Gastrocnemius medialis (tissue), 4 donors: ENCODE data around the gene ARMC3. TPM values are rescaled to one million over a fixed set of nuclear protein-coding genes. Genes with fewer than 3 reads are reported as not detected.

Experiments
- ATAC-seq, 2 donors: fragments of 150-250 bp; one replicate each; pipeline ENCODE4 v1.9.1; 2016
- DNase-seq, 2 donors: peaks; one replicate each; pipeline ENCODE4 v3.0.0-alpha.2; 2019
- H3K27ac ChIP-seq, 4 donors: fragments of 200-600 bp; sonication (generic); 1 replicate in 1 of 4; 2 replicates in 3 of 4; pipeline ENCODE4 v1.5.1; 2016 to 2018; ENCODE audit warnings: mild to moderate bottlenecking in 2 of 4, moderate library complexity in 1 of 4
- H3K27me3 ChIP-seq, 3 donors: fragments of 200-600 bp; sonication (generic) in 2 of 3; 1 replicate in 1 of 3; 2 replicates in 2 of 3; pipeline versions ENCODE4 v1.5.1 to v1.6.0; 2016 to 2019; ENCODE audit warnings: mild to moderate bottlenecking in 1 of 3, moderate library complexity in 1 of 3
- H3K36me3 ChIP-seq, 2 donors: fragments of 200-600 bp; sonication (generic) in 1 of 2; one replicate each; pipeline ENCODE4 v1.5.1; 2017 to 2018
- H3K4me1 ChIP-seq, 2 donors: fragments of 200-600 bp; sonication (generic) in 1 of 2; one replicate each; pipeline ENCODE4 v1.5.1; 2016 to 2017; ENCODE audit warnings: mild to moderate bottlenecking in 2 of 2
- H3K4me3 ChIP-seq, 4 donors: fragments of 200-600 bp; sonication (generic) in 3 of 4; 1 replicate in 1 of 4; 2 replicates in 3 of 4; pipeline ENCODE4 v1.5.1; 2016 to 2019; ENCODE audit warnings: mild to moderate bottlenecking in 2 of 4
- H3K9me3 ChIP-seq, 3 donors: fragments of 200-600 bp; sonication (generic) in 2 of 3; 1 replicate in 1 of 3; 2 replicates in 2 of 3; pipeline ENCODE4 v1.5.1; 2016 to 2019
- CTCF ChIP-seq, 5 experiments: fragments of 450-650 bp in 3 of 5; fragments of 200-600 bp in 2 of 5; sonication (generic) in 2 of 5; IDR thresholded peaks in 4 of 5; conservative IDR thresholded peaks in 1 of 5; 1 replicate in 4 of 5; 2 replicates in 1 of 5; pipeline ENCODE4 v1.5.1; 2016 to 2019; ENCODE audit warnings: antibody characterized with exemption in 5 of 5, mild to moderate bottlenecking in 3 of 5, moderate library complexity in 3 of 5
- POLR2A ChIP-seq, 2 donors: fragments of 450-650 bp; IDR thresholded peaks; one replicate each; pipeline ENCODE4 v1.6.1; 2017; ENCODE audit warnings: antibody characterized with exemption in 2 of 2, mild to moderate bottlenecking in 2 of 2, moderate library complexity in 2 of 2
- in situ Hi-C, 4 donors: fragments of 200-750 bp; cut with MboI; loops; one replicate each; pipeline versions ENCODE4 v1.15.0 to v1.8.0; 2017; ENCODE audit warnings: low sequenced_read_pairs in 4 of 4
- intact Hi-C: fragments of 100-400 bp; cut with DNase I; formaldehyde crosslinking; loops from one replicate; pipeline ENCODE4 v1.15.1; 2023; ENCODE audit warnings: low total_unique reads
- total RNA-seq, 4 donors: library from RNA; depleted of rRNA; stranded (reverse); fragments of >200 nt; gene quantifications; one replicate each; pipeline versions ENCODE4 v1.1.0 to v1.2.3, GENCODE V29; 2016

Gene ARMC3
- total RNA-seq, 4 donors from 2014 or later = not detected

GRCh38 chr10:22954970-22955369 lies 27.1 kb downstream of the ARMC3 start:
- intact Hi-C loops (no loop called here), in situ Hi-C loops (no loop called here)
- Histone ChIP-seq H3K9me3 (no peaks in the 10 kb centered on the region), H3K36me3 (no peaks in the 10 kb centered on the region), H3K27ac (no peak overlapping the region), H3K4me3 (no peak overlapping the region), H3K4me1 (no peaks in the 10 kb centered on the region), H3K27me3 (no peaks in the 10 kb centered on the region)
- TF ChIP-seq CTCF (IDR thresholded peaks at IDR 0.05 in 4 of 5, conservative IDR thresholded peaks at IDR 0.05 in 1 of 5) (no peak), POLR2A (IDR thresholded peaks at IDR 0.05) (no peak)
- DNase-seq (no peak), ATAC-seq (no peak)

- Histone ChIP-seq H3K4me3 (no peak overlapping the region), H3K4me1 (no peaks in the 10 kb centered on the region), H3K27ac (no peak overlapping the region), H3K36me3 (no peaks in the 10 kb centered on the region), H3K9me3 (no peaks in the 10 kb centered on the region), H3K27me3 (no peaks in the 10 kb centered on the region)
- TF ChIP-seq CTCF (IDR thresholded peaks at IDR 0.05 in 4 of 5, conservative IDR thresholded peaks at IDR 0.05 in 1 of 5) (no peak), POLR2A (IDR thresholded peaks at IDR 0.05) (no peak)
- intact Hi-C loops (no loop called here), in situ Hi-C loops (no loop called here)
- ATAC-seq = no peak
- DNase-seq = no peak
Measured at GRCh38 chr10:22958338-22958737, 30.5 kb downstream of the ARMC3 start.

GRCh38 chr10:22959292-22959691 lies 31.4 kb downstream of the ARMC3 start:
- no peaks in the 10 kb centered on the region for H3K36me3 ChIP-seq
- TF ChIP-seq CTCF (IDR thresholded peaks at IDR 0.05 in 4 of 5, conservative IDR thresholded peaks at IDR 0.05 in 1 of 5) = no peak
- TF ChIP-seq POLR2A (IDR thresholded peaks at IDR 0.05) = no peak
- in situ Hi-C loops = no loop called here
- DNase-seq = no peak
- H3K27ac ChIP-seq = no peak overlapping the region
- ATAC-seq = no peak
- H3K27me3 ChIP-seq = no peaks in the 10 kb centered on the region
- intact Hi-C loops = no loop called here
- no peaks in the 10 kb centered on the region for H3K9me3 ChIP-seq
- H3K4me3 ChIP-seq = no peak overlapping the region
- H3K4me1 ChIP-seq = no peaks in the 10 kb centered on the region

- Histone ChIP-seq H3K27ac (no peak overlapping the region), H3K4me1 (no peaks in the 10 kb centered on the region), H3K36me3 (no peaks in the 10 kb centered on the region), H3K9me3 (no peaks in the 10 kb centered on the region), H3K4me3 (no peak overlapping the region), H3K27me3 (no peaks in the 10 kb centered on the region)
- in situ Hi-C loops = no loop called here
- DNase-seq = no peak
- intact Hi-C loops = no loop called here
- ATAC-seq = no peak
- no peak for TF ChIP-seq CTCF (IDR thresholded peaks at IDR 0.05 in 4 of 5, conservative IDR thresholded peaks at IDR 0.05 in 1 of 5)
- no peak for TF ChIP-seq POLR2A (IDR thresholded peaks at IDR 0.05)
Measured at GRCh38 chr10:22959950-22960349, 32.1 kb downstream of the ARMC3 start.

GRCh38 chr10:22962817-22963216 lies 35.0 kb downstream of the ARMC3 start:
- Histone ChIP-seq H3K36me3 (no peaks in the 10 kb centered on the region), H3K4me3 (no peak overlapping the region), H3K4me1 (no peaks in the 10 kb centered on the region), H3K27me3 (no peaks in the 10 kb centered on the region), H3K9me3 (no peaks in the 10 kb centered on the region), H3K27ac (no peak overlapping the region)
- in situ Hi-C loops = no loop called here
- ATAC-seq = no peak
- TF ChIP-seq POLR2A (IDR thresholded peaks at IDR 0.05) (no peak), CTCF (IDR thresholded peaks at IDR 0.05 in 4 of 5, conservative IDR thresholded peaks at IDR 0.05 in 1 of 5) (no peak)
- intact Hi-C loops = no loop called here
- DNase-seq = no peak
